Stimulated activated CD4-positive, alpha-beta T cell treated with anti-CD3 and anti-CD28 coated beads, Interleukin-1b, Interleukin-23, amount 100 ng/mL, for 4 hours (primary cell): ENCODE results near the gene KLF5.
A peak's percentile ranks its signal among the peaks of the same experiment; 100 is the strongest.

Source experiments
- DNase-seq, 2 donors: peaks; one replicate each; pipeline ENCODE4 v3.0.0-alpha.2; 2020; ENCODE audit warnings: low read depth in 2 of 2

KLF5 gene

DNA sequence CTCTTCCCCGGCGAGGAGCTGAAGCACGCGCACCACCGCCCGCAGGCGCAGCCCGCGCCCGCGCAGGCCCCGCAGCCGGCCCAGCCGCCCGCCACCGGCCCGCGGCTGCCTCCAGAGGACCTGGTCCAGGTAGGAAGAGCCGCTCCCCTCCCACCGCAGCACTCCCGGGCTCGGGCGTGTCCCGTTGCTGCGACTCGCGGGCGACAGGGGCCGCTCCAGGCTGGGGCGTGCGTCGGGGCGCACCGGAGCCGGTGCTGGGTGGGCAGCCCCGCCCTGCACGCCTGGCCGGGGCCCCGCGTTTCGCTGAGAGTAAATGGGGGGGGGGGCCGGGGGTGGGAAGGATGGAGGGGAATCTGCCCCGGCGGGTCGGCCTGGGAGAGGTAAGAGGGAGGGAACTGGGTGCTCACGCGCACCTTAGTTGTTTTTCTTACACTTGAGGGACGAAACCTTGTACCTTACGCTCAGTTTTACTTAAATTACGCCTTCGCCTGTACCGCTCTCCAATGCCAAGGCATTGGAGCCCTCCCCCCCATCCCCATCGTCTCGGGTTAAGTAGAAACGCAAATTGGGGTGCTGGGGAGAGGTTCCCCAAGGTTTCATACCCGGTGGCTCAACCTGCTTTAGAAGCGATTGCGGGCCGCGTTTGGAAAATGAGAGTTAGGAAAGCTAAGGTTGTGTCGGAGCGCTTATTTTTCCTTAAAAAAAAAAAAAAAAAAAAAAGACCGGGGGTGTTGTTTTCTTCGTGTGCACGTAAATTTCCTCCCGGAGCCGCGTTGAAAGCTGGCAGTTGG is 850 bp downstream of the KLF5 start:
- peak; percentile 15 to 40 for DNase-seq

DNA sequence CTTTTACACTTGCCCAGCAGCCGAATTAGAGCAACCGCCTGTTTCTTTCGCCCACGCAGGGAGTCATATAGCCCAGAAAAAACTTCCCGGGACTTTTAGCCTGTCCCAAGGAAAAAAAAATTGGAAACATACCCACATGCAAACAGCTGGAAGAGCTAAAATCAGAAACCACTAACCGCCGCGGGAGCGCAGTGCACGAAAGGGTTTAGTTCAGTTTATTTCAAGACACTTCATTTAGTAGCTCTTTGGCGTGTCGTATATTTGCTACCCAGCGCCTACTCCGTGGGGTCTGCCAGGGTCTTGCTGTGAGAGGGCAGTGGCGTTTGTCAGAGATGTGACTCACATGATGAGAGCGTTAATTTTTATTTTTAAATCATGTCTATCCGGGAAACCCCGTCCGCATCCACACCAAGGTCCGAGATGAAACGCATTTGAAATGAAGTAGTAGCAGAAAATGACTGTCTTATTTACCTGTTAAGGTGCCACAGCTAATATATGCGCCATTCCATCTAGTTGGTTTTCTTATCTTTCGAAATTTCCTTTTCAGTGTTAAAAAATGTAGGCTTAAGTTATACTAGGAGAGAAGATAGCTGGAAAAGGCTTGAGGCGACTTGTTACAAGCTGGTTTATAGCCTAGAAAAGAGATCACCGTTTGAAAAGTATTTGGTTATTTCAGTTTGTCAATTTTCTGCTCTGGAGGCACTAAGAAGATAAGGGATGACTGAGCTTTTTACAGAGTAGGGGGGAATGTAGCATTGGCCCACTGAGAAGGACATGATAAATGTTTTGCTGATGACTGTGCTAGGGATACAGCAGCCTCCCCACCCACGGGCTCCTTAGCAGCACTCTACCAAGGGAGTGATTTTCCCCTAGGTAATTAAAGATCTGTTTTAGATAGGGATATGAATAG is 1.7 kb downstream of the KLF5 start:
- no peak for DNase-seq

DNA sequence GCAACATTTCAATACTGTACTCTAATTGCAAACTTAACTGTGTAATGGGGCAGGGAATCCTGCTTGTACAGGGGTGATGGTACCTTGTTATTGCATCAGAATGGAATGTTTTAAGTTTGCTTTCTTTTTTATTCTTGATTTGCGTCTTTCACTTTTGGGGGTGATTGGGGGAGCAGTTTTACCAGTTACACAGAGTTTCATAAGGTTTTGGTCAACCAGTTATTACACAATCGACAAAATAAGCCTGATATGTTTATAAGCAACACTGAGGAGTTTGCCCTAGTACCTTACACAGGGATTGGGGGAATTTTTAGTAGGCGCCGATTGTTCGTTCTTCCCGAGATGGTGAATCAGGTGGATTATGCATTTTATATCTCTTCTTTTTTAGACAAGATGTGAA is 2.7 kb downstream of the KLF5 start:
- no peak for DNase-seq

DNA sequence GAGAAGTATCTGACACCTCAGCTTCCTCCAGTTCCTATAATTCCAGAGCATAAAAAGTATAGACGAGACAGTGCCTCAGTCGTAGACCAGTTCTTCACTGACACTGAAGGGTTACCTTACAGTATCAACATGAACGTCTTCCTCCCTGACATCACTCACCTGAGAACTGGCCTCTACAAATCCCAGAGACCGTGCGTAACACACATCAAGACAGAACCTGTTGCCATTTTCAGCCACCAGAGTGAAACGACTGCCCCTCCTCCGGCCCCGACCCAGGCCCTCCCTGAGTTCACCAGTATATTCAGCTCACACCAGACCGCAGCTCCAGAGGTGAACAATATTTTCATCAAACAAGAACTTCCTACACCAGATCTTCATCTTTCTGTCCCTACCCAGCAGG is 3.1 kb downstream of the KLF5 start:
- DNase-seq, result no peak

DNA sequence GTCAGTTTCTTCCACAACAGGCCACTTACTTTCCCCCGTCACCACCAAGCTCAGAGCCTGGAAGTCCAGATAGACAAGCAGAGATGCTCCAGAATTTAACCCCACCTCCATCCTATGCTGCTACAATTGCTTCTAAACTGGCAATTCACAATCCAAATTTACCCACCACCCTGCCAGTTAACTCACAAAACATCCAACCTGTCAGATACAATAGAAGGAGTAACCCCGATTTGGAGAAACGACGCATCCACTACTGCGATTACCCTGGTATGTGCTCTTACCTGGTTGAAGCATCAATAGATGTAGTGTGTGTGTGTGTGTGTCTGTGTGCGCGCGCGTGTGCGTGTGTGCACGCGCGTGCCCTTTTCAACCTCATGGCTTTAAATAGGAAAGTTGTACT is 3.7 kb downstream of the KLF5 start:
- no peak for DNase-seq

DNA sequence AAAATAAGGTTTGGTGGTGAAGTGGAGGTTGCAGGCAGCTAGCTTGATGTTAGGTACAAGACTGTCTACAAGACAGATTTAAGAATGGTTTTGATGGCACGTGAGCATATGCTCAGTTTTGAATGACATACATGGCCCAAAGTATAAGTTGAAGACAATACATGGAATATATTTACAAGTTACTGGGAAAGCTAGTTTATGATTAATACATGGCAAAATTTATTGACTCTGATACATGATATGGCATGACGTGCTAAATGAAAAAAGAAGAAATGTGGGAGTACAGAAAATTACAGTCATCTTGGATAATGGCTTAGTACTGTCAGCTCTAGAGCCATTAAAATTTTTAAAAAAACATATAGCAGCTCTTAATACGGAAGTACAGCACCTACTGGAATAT is 4.4 kb downstream of the KLF5 start:
- no peak for DNase-seq

DNA sequence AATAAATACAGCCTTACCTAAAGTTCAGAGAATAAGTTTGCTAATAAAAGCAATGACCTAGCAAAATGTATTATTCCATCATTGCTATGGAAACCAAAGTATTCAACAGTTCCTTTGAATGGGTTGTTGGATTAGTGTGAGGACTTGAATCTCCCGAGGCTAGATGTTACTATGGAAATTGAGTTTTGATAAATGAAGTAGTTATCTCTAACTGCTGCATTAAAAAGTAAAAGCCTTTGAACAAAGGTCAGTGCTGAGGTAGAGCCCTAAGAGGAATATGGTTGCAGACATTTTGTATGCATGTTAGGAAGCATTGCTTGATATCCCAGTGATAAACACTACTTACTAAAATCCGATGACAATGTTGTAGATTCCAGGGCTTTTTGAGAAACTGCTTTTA is 6.2 kb downstream of the KLF5 start:
- DNase-seq, result no peak

DNA sequence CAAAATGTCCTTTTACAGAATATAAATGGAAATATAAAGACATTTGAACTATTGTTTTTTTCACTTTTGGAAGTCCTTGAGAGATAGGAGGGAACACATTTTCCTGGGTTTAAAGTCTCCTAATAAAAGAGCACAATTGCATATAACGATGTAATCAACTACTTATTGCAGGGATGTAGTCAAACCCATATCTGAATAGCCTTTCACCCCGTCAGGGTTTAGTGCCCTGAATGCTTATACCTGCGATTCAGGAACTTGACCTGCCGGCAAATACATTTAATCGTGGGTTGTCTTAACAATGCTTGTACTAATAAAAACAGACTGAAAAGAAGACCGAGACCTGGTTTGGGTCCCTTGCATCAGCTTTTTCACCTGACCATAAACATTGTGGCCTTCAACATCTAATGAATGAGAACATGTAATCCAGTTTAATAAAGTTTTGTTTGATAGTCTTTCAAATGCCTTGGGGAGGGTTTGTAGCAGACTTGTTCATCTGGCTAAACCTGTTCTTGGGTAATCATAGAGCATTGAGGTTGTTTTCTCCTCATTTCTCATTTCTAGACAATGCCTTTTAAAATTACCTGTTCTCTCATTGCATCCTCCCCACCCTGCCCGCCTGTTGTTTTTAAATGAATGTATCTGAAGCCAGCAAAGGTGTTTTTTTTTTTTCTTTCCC is 7.0 kb downstream of the KLF5 start:
- DNase-seq, result no peak

DNA sequence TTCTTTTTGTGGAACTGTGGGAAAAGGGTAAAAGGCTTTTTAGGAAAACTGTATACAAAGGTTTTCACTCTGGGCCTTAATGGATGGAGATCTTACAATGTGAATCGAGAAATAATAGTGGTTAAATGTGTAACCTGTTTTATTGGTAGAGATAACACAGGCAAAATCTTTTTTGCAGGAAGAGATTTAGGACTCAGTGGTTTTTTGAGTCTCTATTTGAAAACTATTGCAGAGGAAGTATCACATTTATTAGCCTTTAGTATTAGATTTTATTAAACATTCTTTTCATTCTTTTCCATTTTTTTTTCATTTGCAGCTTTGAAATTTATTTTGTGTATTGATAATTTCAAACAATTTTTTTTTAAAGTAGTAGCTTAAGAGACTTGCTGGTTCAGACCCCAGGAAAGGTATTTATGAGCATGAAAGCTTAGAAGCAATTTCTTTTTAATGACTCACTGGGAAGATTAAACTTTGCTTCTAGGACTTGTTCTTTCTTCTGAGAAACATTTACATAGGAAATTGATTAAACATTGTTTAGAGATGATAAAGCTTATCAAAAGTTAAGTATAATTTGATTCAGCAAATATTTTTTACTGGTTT is 10.5 kb downstream of the KLF5 start:
- DNase-seq, result no peak

DNA sequence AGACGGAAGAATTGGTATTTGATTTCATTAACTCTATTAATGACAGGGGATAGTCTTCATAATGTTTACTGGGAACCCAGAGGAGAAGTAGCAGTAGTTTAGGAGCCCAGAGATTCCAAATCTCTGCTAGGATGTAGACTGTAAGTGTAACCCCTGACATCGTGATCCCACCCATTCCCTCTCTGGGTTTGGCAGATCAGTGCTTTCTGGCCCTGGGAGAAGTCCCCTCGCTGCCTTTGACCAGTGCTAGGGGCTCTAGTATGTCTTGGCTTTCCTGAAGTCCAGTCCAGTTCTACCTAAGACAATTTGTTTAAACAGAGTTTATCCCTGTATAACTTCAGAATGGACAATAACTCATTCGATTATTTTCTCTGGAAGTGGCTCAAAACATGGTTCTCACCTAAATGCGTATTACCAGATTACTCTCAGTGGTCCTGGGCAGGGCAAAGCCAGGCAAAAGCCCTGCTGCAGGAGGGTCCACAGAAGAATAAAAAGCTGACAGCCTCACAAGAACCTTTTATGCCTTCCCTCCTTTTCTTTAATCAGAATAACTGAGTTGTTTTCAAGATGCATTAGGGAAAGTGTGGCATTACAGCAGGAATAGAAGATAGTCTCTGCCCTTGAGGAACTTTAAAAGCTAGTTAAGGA is 11.8 kb downstream of the KLF5 start:
- no peak for DNase-seq

DNA sequence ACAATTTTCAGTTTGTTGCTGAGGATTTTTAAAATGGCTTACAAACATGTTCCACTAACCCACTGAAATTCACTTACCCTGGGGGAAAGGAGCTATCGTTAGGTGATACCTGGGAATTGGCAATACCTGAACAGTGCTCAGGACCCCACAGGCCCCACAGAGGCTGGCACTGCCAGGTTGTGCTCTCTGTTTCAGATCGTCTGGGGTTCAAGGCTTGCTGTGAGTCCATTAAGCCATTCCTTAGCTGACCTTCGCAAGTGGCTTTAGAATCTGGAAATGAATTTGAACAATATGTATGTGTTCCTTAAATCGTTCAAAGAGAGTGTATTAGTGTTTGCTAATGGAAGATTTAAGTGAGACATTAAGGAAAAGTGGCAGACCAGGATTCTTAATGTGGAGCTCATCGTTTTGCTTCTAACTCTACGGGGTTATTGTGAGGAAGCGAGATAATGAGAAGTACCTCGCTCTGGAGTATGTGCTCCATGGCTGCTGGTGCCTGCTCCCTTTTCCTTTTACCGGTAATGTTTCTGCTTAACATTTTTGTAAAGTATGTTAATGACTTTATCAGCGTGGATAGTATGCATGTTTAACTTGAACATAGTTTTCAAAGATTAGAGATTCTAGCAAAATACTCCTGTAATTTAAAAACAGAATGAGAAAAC is 13.6 kb downstream of the KLF5 start:
- no peak for DNase-seq

DNA sequence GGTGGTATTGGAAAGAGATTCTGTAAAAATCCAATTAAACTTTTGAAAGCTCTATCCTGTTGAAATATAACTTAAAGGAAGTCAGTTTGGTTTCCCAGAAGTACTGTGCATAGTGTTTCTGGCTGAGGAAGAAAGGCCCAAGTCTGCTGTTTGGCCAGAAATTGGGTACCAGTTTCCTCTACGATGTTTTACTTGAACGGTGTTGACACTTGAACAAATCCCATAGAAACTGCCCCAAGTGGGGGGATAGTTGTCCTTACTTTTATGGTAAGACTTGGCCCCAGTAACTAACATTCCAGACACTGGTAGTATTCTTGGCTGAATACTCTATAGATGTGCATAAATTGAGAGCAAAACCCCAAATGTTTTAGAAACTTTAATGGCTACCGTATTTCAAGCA is 14.2 kb downstream of the KLF5 start:
- DNase-seq, result no peak

DNA sequence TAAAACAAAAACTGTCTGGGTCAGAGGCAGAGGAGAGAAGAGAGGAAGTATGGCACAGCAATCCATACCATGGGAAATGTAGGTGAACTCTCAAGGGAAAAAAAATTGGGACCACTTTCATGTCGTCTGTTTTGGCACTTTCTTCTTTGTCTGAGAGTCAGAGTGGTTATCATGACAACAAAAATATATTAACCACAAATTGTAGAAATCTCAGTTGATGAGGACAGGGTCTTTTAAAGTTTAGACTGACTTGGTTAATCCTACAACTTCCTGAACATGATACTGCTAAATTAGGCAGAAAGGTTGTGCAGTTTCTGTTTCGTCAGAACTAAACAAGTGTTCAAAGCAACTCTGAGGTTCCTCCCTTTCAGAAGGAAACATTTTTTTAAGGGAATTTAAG is 15.2 kb downstream of the KLF5 start:
- DNase-seq, result no peak

DNA sequence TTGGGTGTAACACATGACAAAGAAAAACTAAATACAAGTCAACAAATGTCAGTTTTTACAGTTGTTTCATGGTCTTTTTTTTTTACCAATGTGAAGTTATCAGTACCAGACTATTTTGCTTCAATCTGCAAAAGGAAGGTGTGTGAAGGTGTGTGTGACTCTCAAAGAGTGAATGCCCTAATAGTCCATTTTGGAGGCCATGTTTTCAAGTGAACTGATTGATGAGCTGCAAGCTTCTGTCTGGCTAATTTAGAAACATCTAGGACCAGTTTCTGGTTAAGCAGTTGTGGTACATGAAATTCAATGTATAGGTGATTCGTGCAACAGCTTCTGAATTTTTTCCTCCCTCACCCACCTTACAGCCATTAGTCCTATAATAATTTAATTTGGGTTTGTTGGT is 16.1 kb downstream of the KLF5 start:
- no peak for DNase-seq

DNA sequence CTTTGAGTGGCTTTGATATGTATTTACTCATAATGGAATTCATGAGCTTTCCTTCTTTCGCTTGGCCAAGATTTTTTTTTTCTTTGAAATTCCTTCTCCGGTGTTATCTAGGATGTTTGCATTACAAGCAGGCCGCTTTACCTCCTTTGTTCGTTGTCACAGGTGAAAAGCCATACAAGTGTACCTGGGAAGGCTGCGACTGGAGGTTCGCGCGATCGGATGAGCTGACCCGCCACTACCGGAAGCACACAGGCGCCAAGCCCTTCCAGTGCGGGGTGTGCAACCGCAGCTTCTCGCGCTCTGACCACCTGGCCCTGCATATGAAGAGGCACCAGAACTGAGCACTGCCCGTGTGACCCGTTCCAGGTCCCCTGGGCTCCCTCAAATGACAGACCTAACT is 16.7 kb downstream of the KLF5 start:
- DNase-seq, result no peak

DNA sequence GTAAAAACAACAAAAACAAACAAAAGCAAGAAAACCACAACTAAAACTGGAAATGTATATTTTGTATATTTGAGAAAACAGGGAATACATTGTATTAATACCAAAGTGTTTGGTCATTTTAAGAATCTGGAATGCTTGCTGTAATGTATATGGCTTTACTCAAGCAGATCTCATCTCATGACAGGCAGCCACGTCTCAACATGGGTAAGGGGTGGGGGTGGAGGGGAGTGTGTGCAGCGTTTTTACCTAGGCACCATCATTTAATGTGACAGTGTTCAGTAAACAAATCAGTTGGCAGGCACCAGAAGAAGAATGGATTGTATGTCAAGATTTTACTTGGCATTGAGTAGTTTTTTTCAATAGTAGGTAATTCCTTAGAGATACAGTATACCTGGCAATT is 17.1 kb downstream of the KLF5 start:
- DNase-seq, result no peak

DNA sequence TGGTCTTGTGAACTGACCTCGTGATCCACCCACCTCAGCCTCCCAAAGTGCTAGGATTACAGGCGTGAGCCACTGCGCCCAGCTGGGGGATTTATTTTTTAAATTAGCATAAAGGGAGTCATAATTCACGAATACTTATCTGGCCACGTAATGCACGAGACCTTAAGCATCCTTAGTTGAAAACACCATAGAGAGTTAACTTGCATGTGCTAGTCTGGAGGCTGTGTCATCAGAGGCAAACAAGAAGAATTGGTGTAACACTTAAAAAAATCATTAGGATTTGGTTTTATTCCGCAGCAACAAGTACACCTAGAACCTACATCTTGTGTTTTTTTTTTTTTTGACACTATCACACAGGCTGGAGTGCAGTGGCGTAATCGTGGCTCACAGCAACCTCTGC is 19.1 kb downstream of the KLF5 start:
- no peak for DNase-seq

DNA sequence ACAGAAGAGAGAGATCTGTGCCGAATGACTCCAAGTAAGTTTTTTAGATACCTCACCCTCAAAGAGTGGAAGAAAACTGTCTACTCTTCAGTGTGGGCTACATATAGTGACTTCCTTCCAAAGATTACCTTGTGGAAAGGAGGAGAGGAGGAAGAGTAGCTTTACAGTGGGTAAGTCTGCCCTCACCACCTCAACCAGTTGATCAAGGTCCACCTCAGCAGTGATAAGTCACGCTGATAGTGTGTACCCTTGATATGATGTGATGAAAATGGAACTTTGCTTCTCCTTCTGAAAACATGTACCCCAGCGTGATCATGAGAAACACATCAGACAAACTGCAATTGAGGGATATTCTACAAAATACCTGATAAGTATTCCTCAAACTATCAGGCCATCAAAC is 20.6 kb downstream of the KLF5 start:
- no peak for DNase-seq

DNA sequence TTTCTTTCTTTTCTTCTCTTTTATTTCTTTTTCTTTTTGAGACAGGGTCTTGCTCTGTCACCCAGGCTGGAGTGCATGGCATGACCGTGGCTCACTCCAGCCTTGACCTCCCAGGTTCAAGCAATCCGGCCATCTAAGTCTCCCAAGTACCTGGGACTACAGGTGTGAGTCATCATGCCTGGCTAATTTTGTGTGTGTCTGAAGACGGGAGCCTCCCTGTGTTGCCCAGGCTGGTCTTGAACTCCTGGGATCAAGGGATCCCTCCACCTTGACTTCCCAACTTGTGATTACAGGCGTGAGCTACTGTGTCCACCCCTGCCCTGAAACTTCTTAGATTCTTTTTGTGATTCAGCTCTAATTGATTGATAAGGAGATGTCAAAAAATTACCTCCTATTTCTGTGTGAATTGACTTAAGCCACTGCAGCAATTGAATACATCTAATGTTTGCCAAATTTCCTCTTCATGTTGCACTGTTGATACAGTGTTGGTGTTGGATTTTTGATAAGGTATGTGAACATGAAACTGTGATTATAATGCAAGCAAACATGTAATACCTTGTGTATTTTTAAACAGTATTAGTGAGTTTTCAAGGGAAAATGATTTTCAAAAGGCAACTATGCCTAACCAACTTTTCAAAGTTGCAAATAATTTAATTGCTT is 22.6 kb downstream of the KLF5 start:
- no peak for DNase-seq

DNA sequence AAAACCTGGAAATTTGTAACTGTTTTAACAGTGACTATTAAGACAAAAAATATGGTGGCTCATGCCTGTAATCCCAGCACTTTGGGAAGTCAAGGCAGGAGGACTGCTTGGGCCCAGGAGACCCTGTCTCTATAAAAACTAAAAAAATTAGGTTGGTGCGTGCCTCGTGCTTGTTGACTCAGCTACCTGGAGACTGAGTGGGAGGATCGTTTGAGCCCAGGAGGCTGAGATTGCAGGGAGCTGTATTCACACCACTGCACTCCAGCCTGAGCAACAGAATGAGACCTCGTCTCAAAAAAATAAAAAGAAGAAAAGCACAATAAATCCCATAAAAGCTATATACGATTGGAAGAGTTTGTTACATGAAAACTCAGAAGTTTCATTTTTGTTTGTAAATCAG is 23.7 kb downstream of the KLF5 start:
- DNase-seq, result no peak

DNA sequence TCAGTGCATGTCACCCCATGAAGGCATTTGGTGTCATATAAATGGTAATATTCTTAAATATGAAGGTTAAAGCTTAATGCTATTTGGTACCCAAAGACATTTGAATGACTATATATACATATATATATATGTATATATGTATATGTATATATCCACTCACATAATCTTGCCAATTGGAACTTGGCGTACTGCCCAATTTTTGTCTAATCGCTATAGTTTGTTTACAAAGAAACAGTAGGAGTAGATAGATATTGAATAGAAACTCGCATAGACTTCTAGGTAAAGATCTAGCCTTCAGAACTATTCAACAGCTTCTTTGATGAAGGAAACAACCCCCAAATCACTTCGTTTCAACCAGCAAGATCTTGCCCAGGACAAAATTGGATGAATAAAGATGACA is 24.1 kb downstream of the KLF5 start:
- DNase-seq, result no peak
